CD1c-positive myeloid dendritic cell (primary cell): ENCODE data around the gene ZNF521.
A peak's percentile ranks its signal among the peaks of the same experiment; 100 is the strongest.

ENCODE experiments used
- DNase-seq: peaks from one replicate; pipeline ENCODE4 v3.0.0-alpha.2; 2016; ENCODE audit errors: extremely low spot score

Gene ZNF521

GRCh38 chr18:25167612-25168410 lies 184.2 kb downstream of the ZNF521 start:
- DNase-seq: no peak

DNA sequence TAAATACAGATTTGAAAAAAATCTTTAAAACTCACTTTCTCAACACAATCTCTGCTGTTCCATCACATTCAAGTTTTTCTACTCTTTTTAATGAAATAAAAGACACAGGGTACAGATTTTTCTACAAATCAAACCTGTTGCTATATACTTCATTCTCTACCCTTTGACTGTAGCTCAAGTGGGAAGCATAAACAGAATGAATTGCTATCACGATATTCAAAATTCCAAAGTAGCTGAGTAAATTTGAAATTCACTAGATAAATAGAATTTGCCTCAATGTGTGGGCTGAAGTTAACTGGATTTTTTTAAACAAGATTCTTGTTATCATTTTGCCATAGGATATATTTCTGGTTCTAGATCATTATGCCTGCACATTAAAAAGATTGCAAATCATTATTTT lies 185.9 kb downstream of the ZNF521 start:
- DNase-seq: no peak

GRCh38 chr18:25164848-25165811 lies 186.8 kb downstream of the ZNF521 start:
- peak; percentile 6 for DNase-seq

DNA sequence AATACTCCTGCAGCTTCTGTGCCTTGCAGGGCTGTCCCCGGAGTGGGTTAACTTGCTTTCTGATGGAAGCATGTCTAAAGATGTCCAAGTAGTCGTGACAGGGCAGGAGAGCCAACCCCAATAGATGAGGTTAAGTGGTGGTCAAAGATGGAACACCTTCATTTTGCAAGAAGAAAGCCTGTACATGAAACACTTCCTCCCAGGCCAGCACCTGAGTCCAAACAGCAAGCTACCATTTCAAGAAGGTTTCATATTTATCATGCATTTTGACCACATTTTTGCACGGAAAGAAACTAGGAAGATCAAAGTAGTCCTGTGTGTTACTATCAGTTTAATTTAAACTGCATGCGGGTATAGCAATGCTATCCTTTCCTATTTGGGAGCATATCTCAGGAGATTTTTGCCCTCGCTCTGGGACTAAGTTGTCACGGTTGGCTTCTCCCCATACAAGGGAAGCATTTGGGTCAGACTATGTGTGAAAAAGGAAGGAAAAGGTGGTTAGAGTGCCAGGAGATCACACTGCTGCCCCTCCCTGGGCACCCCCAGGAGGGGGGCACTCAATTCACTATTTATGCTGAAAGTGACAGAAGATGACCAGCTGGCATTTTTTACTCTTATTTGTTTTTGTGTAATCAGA lies 187.6 kb downstream of the ZNF521 start:
- no peak for DNase-seq

DNA sequence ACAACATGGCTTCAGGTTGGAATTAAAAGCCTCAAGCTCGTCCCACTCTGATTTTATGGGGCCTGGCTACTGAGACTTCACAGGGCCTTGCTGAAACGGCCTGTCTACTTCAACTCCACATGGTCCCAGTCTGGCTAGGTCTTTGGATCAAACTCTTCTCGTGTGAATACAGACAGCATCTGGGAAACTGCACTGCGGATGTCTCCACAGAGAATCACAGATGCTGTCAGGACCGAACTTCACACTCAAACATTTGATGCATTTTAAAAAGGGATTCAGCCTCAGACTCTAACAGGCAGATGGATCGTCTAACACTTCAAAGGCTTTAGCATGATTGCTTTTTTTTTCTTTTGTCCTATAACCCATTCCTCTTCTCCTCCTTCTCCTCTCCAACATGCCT lies 198.5 kb downstream of the ZNF521 start:
- no peak for DNase-seq

DNA sequence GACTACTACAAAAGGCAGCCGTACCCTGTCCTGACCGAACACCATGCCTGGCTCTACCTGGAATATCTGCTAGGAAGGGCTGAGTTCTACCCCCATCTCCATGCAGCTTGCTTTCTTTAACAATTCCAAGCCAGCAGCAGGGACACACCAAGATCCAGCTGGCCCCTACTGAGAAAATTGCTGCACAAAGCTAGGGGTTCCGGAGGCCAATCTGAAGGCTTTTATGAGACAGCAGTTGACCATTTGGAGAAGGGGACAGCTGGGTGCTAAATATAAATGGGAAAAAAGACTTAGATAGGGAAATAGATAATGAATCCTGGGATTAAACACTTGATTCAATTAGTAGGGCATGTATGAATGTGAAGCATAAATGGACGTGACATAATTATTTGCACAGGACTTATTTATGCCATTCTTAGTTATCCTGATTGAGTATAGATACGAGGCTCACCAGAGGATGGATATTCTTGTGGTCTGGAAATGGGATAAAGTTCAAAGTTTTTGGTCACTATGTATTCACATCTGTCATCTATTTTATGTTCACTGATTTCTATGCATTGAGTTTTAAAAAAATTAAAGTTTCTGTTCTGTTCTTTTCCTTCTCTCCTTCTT lies 204.0 kb downstream of the ZNF521 start:
- DNase-seq: no peak

DNA sequence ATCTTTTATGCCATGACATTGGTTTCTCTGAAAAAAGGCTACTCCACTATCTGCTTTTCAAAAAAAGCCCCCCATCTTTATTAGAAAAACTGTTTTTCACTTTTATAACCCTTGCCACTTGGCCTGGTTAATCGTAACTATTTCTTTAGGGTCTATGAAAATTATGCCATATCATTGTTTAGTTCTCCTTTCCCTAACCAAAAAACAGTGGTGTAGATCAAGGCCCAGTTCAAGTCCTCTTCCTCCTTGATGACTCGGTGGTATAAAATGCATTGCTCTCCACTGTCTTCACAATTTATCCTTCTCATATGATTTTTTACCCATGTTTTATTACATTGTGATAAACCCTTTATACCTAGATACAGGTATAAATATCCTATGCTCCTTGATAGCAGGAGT lies 205.5 kb downstream of the ZNF521 start:
- DNase-seq: no peak

- no peak for DNase-seq
Measured at GRCh38 chr18:25145731-25146511, 206.0 kb downstream of the ZNF521 start.

- no peak for DNase-seq
Measured at GRCh38 chr18:25144820-25145219, 207.1 kb downstream of the ZNF521 start.

- DNase-seq: no peak
Measured at GRCh38 chr18:25141886-25142285, 210.1 kb downstream of the ZNF521 start.

- DNase-seq: no peak
Measured at GRCh38 chr18:25141399-25141798, 210.6 kb downstream of the ZNF521 start.

DNA sequence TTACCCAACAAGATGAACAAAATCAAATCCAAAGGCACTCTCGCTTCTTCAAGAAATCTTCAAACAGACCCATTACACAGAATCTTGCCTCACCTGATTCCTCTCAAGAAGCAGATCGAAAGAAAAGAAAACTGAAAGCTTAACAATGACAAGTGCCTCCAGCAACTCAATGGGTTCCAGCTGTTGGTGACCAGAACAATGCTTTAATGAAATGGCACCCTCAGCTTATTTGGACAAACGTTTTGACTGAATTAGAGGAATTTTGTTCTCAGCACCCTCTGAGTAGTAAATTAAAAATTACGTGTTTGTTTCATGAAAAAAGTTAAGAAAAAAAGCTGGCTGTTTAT lies 211.0 kb downstream of the ZNF521 start:
- no peak for DNase-seq

DNA sequence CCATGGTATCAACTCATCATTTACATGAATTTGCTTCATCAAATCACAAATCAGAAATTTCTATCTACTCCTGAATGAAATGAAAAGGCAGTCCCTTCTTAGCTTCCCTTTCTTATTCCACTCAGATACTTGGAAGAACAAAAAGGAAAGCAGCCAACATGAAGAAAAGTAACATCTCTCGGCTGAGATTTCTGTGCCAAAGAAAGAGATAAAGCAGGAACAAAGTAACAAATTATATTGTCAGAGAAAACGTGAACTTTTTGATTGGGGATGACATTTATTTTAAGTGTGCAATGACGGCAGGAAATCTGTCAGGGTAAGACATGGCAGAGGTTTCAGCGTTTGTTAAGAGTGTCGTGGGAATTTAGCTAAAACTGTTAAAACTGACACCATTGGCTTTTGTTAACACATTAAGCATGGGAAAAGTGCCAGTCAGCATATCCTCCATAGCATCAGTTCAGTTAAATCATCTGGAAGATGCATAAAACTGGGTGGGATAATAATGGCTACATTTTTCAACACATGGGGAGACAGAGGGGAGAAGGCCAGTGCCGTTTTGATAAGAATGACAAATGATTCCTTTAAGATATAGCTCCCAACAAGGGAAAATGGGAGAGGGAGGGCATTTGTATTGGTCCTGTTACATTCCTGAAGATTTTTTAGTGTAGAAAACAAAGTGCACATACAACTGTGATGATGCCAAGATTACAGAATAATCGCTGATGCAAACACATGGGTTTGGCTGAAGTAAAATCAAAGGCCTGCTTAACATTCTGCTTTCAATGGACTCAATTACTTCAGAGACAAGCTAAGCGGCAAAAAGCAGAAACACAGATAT lies 211.6 kb downstream of the ZNF521 start:
- no peak for DNase-seq

DNA sequence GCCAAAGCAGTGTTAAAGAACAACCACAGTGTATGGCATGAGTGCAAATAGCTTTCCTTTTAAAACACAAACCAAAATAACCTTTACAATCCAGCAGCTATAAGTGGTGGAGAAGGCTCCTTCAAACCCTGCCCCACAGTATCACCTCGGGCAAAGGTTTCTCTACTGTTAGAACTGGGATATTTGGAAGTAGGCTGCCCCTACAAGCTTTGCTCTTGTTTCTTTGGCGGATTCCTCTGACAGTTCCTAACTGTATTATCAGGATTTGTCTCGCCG lies 214.8 kb downstream of the ZNF521 start:
- no peak for DNase-seq

DNA sequence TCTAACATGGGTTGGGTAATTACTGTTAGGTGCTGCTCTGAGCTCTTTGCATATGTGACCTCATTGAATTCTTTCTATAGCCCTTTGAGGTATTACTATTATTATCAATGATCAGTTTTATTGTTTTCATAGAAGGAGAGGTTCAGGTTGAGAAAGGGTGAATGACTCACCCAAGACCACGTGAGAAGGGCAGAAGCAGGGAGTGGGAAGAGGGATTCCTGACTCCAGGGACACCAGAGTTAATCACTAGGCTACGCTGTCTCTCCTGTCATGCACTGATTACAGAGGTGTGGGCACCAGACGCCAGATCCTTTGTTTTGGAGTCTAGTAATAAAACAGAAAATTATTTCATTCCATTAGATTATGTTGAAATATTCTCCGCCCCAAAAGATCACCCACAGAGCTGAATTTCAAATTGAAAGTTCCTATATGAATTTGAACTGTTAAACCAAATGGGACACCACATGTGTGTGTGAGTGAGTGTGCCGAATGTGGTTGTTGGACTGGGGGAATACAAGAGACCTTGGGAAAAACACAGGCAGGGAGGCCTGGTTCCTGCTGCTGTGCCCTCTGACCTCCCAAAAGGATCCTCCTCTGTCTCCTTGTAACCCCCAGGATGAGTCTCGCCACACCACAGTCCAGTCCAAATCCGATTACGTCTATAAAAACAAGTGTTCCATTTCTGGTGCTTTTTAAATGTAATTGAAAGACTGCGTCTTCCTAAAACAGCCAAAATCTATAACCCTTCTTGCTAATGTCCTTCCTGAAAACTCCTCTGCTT lies 215.4 kb downstream of the ZNF521 start:
- DNase-seq: no peak

DNA sequence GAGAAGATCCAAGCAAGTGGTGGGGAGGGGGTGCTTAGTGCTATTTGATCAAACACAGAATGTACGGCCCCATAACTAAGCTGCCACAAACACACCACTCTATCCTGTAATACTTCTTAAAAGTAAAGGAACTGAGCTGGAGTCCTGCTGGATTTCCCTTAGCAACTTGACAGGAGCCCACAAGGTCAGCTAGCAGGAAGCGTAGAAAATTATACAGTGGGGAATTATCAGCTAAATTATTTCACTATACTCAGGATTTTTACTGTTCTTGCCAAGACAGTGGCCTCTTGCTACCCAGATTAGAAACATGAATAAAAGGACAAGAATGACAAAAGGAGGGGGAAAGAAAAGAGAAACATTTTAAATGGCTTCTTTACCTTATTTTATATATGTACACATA lies 217.1 kb downstream of the ZNF521 start:
- DNase-seq: no peak

- DNase-seq: no peak
Measured at GRCh38 chr18:25133879-25134278, 218.1 kb downstream of the ZNF521 start.

DNA sequence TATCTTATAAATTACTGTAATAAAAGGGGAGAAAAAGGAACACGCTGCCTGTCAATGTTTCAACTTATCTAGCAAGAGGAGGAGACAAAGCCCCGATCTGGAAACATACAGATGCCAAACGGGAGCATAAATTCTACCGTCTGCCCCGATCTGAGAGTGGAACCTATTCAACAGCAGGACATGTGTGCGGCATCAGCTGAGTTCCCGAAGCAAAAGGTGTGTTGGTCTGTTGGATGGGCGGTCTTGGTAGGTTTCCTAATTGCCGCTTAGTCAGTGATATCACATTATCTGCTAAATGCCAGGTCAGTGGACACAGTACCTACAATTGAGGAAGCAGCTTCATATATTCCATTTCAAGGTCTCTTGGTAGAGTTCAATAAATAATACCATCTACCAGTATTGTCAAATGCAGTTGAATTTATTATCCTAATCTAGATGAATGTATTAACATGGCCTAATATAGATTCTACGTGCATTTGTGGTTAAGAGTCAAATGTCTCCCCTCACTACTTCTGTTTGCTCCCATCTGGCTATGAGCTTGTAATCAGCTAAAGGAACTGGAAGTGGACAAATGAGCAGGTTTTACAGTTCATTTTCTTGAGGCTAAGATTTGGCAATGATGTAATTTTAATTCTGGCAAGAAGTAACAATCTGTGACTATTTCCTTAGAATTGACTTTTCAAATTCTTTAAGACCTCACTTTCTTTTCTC lies 219.0 kb downstream of the ZNF521 start:
- DNase-seq: no peak

DNA sequence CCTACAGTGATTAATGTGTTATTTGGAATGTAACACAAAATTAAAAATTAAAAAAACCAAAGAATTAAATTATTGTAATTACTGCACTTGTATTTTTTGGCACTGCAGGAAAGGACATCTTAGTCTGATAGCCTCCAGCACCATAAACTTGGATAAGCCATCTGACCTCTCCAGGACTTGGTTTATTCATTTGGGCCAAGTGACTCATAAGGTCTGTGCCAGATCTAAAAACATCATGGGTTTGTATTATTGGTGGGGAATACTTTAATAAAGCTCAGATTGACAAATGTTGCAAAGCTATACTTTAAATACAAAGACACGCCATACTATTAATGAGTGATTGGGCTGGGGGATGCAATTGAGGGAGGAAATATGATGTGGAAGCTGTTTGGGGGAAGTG lies 225.2 kb downstream of the ZNF521 start:
- no peak for DNase-seq
